ENCODE results near the gene MSH3. TPM values are rescaled to one million over a fixed set of nuclear protein-coding genes. Genes with fewer than 3 reads are reported as not detected.

Gene MSH3
- polyA plus RNA-seq, 2 donors = 2.7 to 3.6 TPM

- peaks cover 0 to 4% of the 10 kb centered on the region in 2 donors for H3K36me3 ChIP-seq (ENCODE audit: control insufficient read depth in 2 of 2, insufficient read depth in 2 of 2, low read length in 1 of 2)
- H3K27me3 ChIP-seq (ENCODE audit: control insufficient read depth in 1 of 2, insufficient read depth in 2 of 2, low read length in 2 of 2) = no peaks in the 10 kb centered on the region
- 82 to 87% methylated on average over 3 of the region's 3 CpGs for WGBS, 2 donors
- no peaks in the 10 kb centered on the region for H3K9me3 ChIP-seq (ENCODE audit: control insufficient read depth in 2 of 2, insufficient read depth in 1 of 2, low read depth in 1 of 2, low read length in 1 of 2)
- H3K4me3 ChIP-seq (ENCODE audit: low read depth in 1 of 2, low read length in 2 of 2) = no peak overlapping the region
- no peaks in the 10 kb centered on the region for H3K4me1 ChIP-seq (ENCODE audit: control insufficient read depth in 2 of 2, insufficient read depth in 2 of 2, low read length in 1 of 2)
- no peak overlapping the region for H3K27ac ChIP-seq (ENCODE audit: low read depth in 2 of 2, low read length in 1 of 2)
Measured at GRCh38 chr5:80863708-80864107, 209.3 kb downstream of the MSH3 start.

- no peaks in the 10 kb centered on the region for H3K27me3 ChIP-seq (ENCODE audit: control insufficient read depth in 1 of 2, insufficient read depth in 2 of 2, low read length in 2 of 2)
- WGBS, 2 donors = 84 to 95% methylated on average over 1 of the region's 1 CpG
- H3K36me3 ChIP-seq (ENCODE audit: control insufficient read depth in 2 of 2, insufficient read depth in 2 of 2, low read length in 1 of 2) = peaks cover 0 to 4% of the 10 kb centered on the region in 2 donors
- H3K9me3 ChIP-seq (ENCODE audit: control insufficient read depth in 2 of 2, insufficient read depth in 1 of 2, low read depth in 1 of 2, low read length in 1 of 2) = no peaks in the 10 kb centered on the region
- no peak overlapping the region for H3K27ac ChIP-seq (ENCODE audit: low read depth in 2 of 2, low read length in 1 of 2)
- no peaks in the 10 kb centered on the region for H3K4me1 ChIP-seq (ENCODE audit: control insufficient read depth in 2 of 2, insufficient read depth in 2 of 2, low read length in 1 of 2)
- H3K4me3 ChIP-seq (ENCODE audit: low read depth in 1 of 2, low read length in 2 of 2) = no peak overlapping the region
Measured at GRCh38 chr5:80864109-80864508, 209.7 kb downstream of the MSH3 start.

GRCh38 chr5:80864706-80865435 lies 210.4 kb downstream of the MSH3 start:
- Histone ChIP-seq H3K4me3 (ENCODE audit: low read depth in 1 of 2, low read length in 2 of 2) (no peak overlapping the region), H3K27me3 (ENCODE audit: control insufficient read depth in 1 of 2, insufficient read depth in 2 of 2, low read length in 2 of 2) (no peaks in the 10 kb centered on the region), H3K27ac (ENCODE audit: low read depth in 2 of 2, low read length in 1 of 2) (no peak overlapping the region), H3K9me3 (ENCODE audit: control insufficient read depth in 2 of 2, insufficient read depth in 1 of 2, low read depth in 1 of 2, low read length in 1 of 2) (no peaks in the 10 kb centered on the region), H3K4me1 (ENCODE audit: control insufficient read depth in 2 of 2, insufficient read depth in 2 of 2, low read length in 1 of 2) (no peaks in the 10 kb centered on the region), H3K36me3 (ENCODE audit: control insufficient read depth in 2 of 2, insufficient read depth in 2 of 2, low read length in 1 of 2) (peaks cover 0 to 4% of the 10 kb centered on the region in 2 donors)
- 80 to 85% methylated on average over 3 of the region's 3 CpGs for WGBS, 2 donors

GRCh38 chr5:80865551-80865950 lies 211.1 kb downstream of the MSH3 start:
- Histone ChIP-seq H3K36me3 (ENCODE audit: control insufficient read depth in 2 of 2, insufficient read depth in 2 of 2, low read length in 1 of 2) (peaks cover 0 to 4% of the 10 kb centered on the region in 2 donors), H3K9me3 (ENCODE audit: control insufficient read depth in 2 of 2, insufficient read depth in 1 of 2, low read depth in 1 of 2, low read length in 1 of 2) (no peaks in the 10 kb centered on the region), H3K4me1 (ENCODE audit: control insufficient read depth in 2 of 2, insufficient read depth in 2 of 2, low read length in 1 of 2) (no peaks in the 10 kb centered on the region), H3K4me3 (ENCODE audit: low read depth in 1 of 2, low read length in 2 of 2) (no peak overlapping the region), H3K27me3 (ENCODE audit: control insufficient read depth in 1 of 2, insufficient read depth in 2 of 2, low read length in 2 of 2) (no peaks in the 10 kb centered on the region), H3K27ac (ENCODE audit: low read depth in 2 of 2, low read length in 1 of 2) (no peak overlapping the region)
- WGBS, 2 donors = 95 to 96% methylated on average over 2 of the region's 2 CpGs

- H3K4me3 ChIP-seq (ENCODE audit: low read depth in 1 of 2, low read length in 2 of 2) = no peak overlapping the region
- H3K4me1 ChIP-seq (ENCODE audit: control insufficient read depth in 2 of 2, insufficient read depth in 2 of 2, low read length in 1 of 2) = no peaks in the 10 kb centered on the region
- peaks cover 0 to 4% of the 10 kb centered on the region in 2 donors for H3K36me3 ChIP-seq (ENCODE audit: control insufficient read depth in 2 of 2, insufficient read depth in 2 of 2, low read length in 1 of 2)
- no peak overlapping the region for H3K27ac ChIP-seq (ENCODE audit: low read depth in 2 of 2, low read length in 1 of 2)
- WGBS, 2 donors = 89 to 96% methylated on average over 2 of the region's 2 CpGs
- no peaks in the 10 kb centered on the region for H3K9me3 ChIP-seq (ENCODE audit: control insufficient read depth in 2 of 2, insufficient read depth in 1 of 2, low read depth in 1 of 2, low read length in 1 of 2)
- H3K27me3 ChIP-seq (ENCODE audit: control insufficient read depth in 1 of 2, insufficient read depth in 2 of 2, low read length in 2 of 2) = no peaks in the 10 kb centered on the region
Measured at GRCh38 chr5:80866371-80866770, 211.9 kb downstream of the MSH3 start.

- Histone ChIP-seq H3K4me3 (ENCODE audit: low read depth in 1 of 2, low read length in 2 of 2) (no peak overlapping the region), H3K27me3 (ENCODE audit: control insufficient read depth in 1 of 2, insufficient read depth in 2 of 2, low read length in 2 of 2) (no peaks in the 10 kb centered on the region), H3K4me1 (ENCODE audit: control insufficient read depth in 2 of 2, insufficient read depth in 2 of 2, low read length in 1 of 2) (no peaks in the 10 kb centered on the region), H3K9me3 (ENCODE audit: control insufficient read depth in 2 of 2, insufficient read depth in 1 of 2, low read depth in 1 of 2, low read length in 1 of 2) (no peaks in the 10 kb centered on the region), H3K36me3 (ENCODE audit: control insufficient read depth in 2 of 2, insufficient read depth in 2 of 2, low read length in 1 of 2) (peaks cover 0 to 4% of the 10 kb centered on the region in 2 donors), H3K27ac (ENCODE audit: low read depth in 2 of 2, low read length in 1 of 2) (no peak overlapping the region)
Measured at GRCh38 chr5:80867233-80867632, 212.8 kb downstream of the MSH3 start.

GRCh38 chr5:80870442-80870841 lies 216.0 kb downstream of the MSH3 start:
- WGBS, 2 donors = 78 to 83% methylated on average over 3 of the region's 3 CpGs
- Histone ChIP-seq H3K36me3 (ENCODE audit: control insufficient read depth in 2 of 2, insufficient read depth in 2 of 2, low read length in 1 of 2) (peaks cover 0 to 4% of the 10 kb centered on the region in 2 donors), H3K4me1 (ENCODE audit: control insufficient read depth in 2 of 2, insufficient read depth in 2 of 2, low read length in 1 of 2) (no peaks in the 10 kb centered on the region), H3K27ac (ENCODE audit: low read depth in 2 of 2, low read length in 1 of 2) (no peak overlapping the region), H3K4me3 (ENCODE audit: low read depth in 1 of 2, low read length in 2 of 2) (no peak overlapping the region), H3K9me3 (ENCODE audit: control insufficient read depth in 2 of 2, insufficient read depth in 1 of 2, low read depth in 1 of 2, low read length in 1 of 2) (no peaks in the 10 kb centered on the region), H3K27me3 (ENCODE audit: control insufficient read depth in 1 of 2, insufficient read depth in 2 of 2, low read length in 2 of 2) (no peaks in the 10 kb centered on the region)

GRCh38 chr5:80871541-80871961 lies 217.1 kb downstream of the MSH3 start:
- Histone ChIP-seq H3K4me1 (ENCODE audit: control insufficient read depth in 2 of 2, insufficient read depth in 2 of 2, low read length in 1 of 2) (no peaks in the 10 kb centered on the region), H3K36me3 (ENCODE audit: control insufficient read depth in 2 of 2, insufficient read depth in 2 of 2, low read length in 1 of 2) (peaks cover 0 to 4% of the 10 kb centered on the region in 2 donors), H3K27ac (ENCODE audit: low read depth in 2 of 2, low read length in 1 of 2) (no peak overlapping the region), H3K4me3 (ENCODE audit: low read depth in 1 of 2, low read length in 2 of 2) (no peak overlapping the region), H3K27me3 (ENCODE audit: control insufficient read depth in 1 of 2, insufficient read depth in 2 of 2, low read length in 2 of 2) (no peaks in the 10 kb centered on the region), H3K9me3 (ENCODE audit: control insufficient read depth in 2 of 2, insufficient read depth in 1 of 2, low read depth in 1 of 2, low read length in 1 of 2) (no peaks in the 10 kb centered on the region)
- 81 to 89% methylated on average over 4 of the region's 4 CpGs for WGBS, 2 donors

- H3K4me3 ChIP-seq (ENCODE audit: low read depth in 1 of 2, low read length in 2 of 2) = no peak overlapping the region
- peaks cover 0 to 7% of the 10 kb centered on the region in 2 donors for H3K36me3 ChIP-seq (ENCODE audit: control insufficient read depth in 2 of 2, insufficient read depth in 2 of 2, low read length in 1 of 2)
- H3K27ac ChIP-seq (ENCODE audit: low read depth in 2 of 2, low read length in 1 of 2) = no peak overlapping the region
- 86 to 91% methylated on average over 2 of the region's 2 CpGs for WGBS, 2 donors
- H3K9me3 ChIP-seq (ENCODE audit: control insufficient read depth in 2 of 2, insufficient read depth in 1 of 2, low read depth in 1 of 2, low read length in 1 of 2) = no peaks in the 10 kb centered on the region
- H3K4me1 ChIP-seq (ENCODE audit: control insufficient read depth in 2 of 2, insufficient read depth in 2 of 2, low read length in 1 of 2) = no peaks in the 10 kb centered on the region
- H3K27me3 ChIP-seq (ENCODE audit: control insufficient read depth in 1 of 2, insufficient read depth in 2 of 2, low read length in 2 of 2) = no peaks in the 10 kb centered on the region
Measured at GRCh38 chr5:80874162-80874561, 219.7 kb downstream of the MSH3 start.

GRCh38 chr5:80877592-80877991 lies 223.1 kb downstream of the MSH3 start:
- H3K36me3 ChIP-seq (ENCODE audit: control insufficient read depth in 2 of 2, insufficient read depth in 2 of 2, low read length in 1 of 2) = peaks cover 0 to 7% of the 10 kb centered on the region in 2 donors

More at GRCh38 chr5:80877592-80877991, 223.1 kb downstream of the MSH3 start:
- Histone ChIP-seq H3K27ac (ENCODE audit: low read depth in 2 of 2, low read length in 1 of 2) (no peak overlapping the region), H3K27me3 (ENCODE audit: control insufficient read depth in 1 of 2, insufficient read depth in 2 of 2, low read length in 2 of 2) (no peaks in the 10 kb centered on the region), H3K4me1 (ENCODE audit: control insufficient read depth in 2 of 2, insufficient read depth in 2 of 2, low read length in 1 of 2) (no peaks in the 10 kb centered on the region), H3K9me3 (ENCODE audit: control insufficient read depth in 2 of 2, insufficient read depth in 1 of 2, low read depth in 1 of 2, low read length in 1 of 2) (no peaks in the 10 kb centered on the region), H3K4me3 (ENCODE audit: low read depth in 1 of 2, low read length in 2 of 2) (no peak overlapping the region)
- WGBS, 2 donors = 87 to 88% methylated on average over 3 of the region's 3 CpGs

Measured in esophagus (tissue), 2 donors.